Right lobe of liver (tissue), 6 donors: ENCODE measurements around the gene DNAL1. TPM values are rescaled to one million over a fixed set of nuclear protein-coding genes. Genes with fewer than 3 reads are reported as not detected.
A peak's percentile ranks its signal among the peaks of the same experiment; 100 is the strongest.
"Not testable (repeated sequence)": the region's sequence is repeated elsewhere in the genome, so short reads cannot be mapped to it uniquely, and the experiment has no call there.

Experiments
- ATAC-seq, 4 donors: fragments of 200-7000 bp; cut with Tn5 transposase; one replicate each; pipeline ENCODE4 v1.9.1; 2020; ENCODE audit warnings: mild to moderate bottlenecking in 4 of 4, moderate library complexity in 4 of 4
- DNase-seq, 3 donors: peaks; one replicate each; pipeline ENCODE4 v3.0.0-alpha.2; 2020
- H3K27ac ChIP-seq, 3 donors: fragments of 200-600 bp; one replicate each; pipeline ENCODE4 v1.8.0; 2022
- H3K27me3 ChIP-seq, 2 donors: fragments of 200-600 bp; one replicate each; pipeline ENCODE4 v1.8.0; 2022
- H3K36me3 ChIP-seq, 4 donors: fragments of 200-600 bp; sonication (generic) in 1 of 4; one replicate each; pipeline versions ENCODE4 v1.5.1 to v1.8.0; 2017 to 2022; ENCODE audit warnings: control low read depth in 1 of 4
- H3K4me1 ChIP-seq, 4 donors: fragments of 200-600 bp; sonication (generic) in 1 of 4; one replicate each; pipeline versions ENCODE4 v1.5.1 to v1.8.0; 2017 to 2022; ENCODE audit warnings: control low read depth in 1 of 4
- H3K4me3 ChIP-seq, 3 donors: fragments of 200-600 bp; one replicate each; pipeline ENCODE4 v1.8.0; 2022
- H3K9me3 ChIP-seq, 4 donors: fragments of 200-600 bp; sonication (generic) in 1 of 4; one replicate each; pipeline versions ENCODE4 v1.5.1 to v1.8.0; 2017 to 2022; ENCODE audit warnings: control low read depth in 1 of 4
- CTCF ChIP-seq, 4 donors: fragments of 200-600 bp in 3 of 4; fragments of 450-650 bp in 1 of 4; IDR thresholded peaks; one replicate each; pipeline versions ENCODE4 v1.5.1 to v1.8.0; 2016 to 2022; ENCODE audit warnings: antibody characterized with exemption in 4 of 4, mild to moderate bottlenecking in 2 of 4
- POLR2A ChIP-seq: fragments of 450-650 bp; IDR thresholded peaks from one replicate; pipeline ENCODE4 v1.6.1; 2017; ENCODE audit warnings: antibody characterized with exemption, mild to moderate bottlenecking
- WGBS: methylation state at CpG from one replicate; pipeline ENCODE4 v1.1.6; 2018; ENCODE audit warnings: low coverage, low lambda C conversion rate; ENCODE audit not compliant: insufficient coverage; ENCODE audit errors: missing lambda C conversion rate; 5-methylcytosine and 5-hydroxymethylcytosine counted together
- intact Hi-C, 2 donors: fragments of 100-400 bp; cut with DNase I; formaldehyde crosslinking; loops; one replicate each; pipeline versions ENCODE4 v1.11.2 to v1.14.1; 2022
- total RNA-seq, 6 experiments: library from RNA; depleted of rRNA in 2 of 6; stranded (reverse); fragments of >200 nt in 2 of 6; fragmentation: NEBNext Ultra II Directional in 3 of 6; extraction: Animal tissue kit (Norgen Biotek cat#: 25700) in 3 of 6; gene quantifications; one replicate each; pipeline versions ENCODE4 v1.1.0 to v1.2.4, GENCODE V29; 2016 to 2023
- donor health status: DM: no; HTN: yes; CAD: no.
- donor health status: DM: no; HTN: no; CAD: no.
- donor health status: DM: no; HTN: no; CAD: no.
- donor health status: DM: no; HTN: yes; CAD: no.
- donor health status: DM: no; HTN: yes; CAD: no.

Gene DNAL1
- total RNA-seq, 6 experiments from 2014 or later, result 2.7 to 5.7 (median 3.2) TPM

DNA sequence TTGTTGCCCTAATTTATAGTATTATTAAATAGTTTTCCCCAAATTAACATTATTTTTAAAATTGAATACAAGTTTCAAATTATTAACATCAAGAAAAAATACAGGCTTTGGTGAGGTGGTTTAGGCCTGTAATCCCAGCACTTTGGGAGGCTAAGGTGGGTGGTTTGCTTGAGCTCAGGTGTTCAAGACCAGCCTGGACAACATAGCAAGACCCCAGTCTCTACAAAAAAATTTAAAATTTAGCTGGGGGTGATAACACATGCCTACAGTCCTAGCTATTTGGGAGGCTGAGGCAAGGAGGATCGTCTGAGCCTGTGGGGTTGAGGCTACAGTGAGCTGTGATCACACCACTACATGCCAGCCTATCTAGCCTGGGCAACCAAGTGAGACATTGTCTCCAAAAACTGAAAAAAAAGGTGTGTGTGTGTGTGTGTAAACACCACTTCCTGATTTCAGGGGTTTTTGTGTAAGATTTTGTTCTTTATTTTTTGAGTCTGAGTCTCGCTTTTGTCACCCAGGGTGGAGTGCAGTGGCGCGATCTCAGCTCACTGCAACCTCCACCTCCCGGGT is 3.9 kb upstream of the DNAL1 start:
- 85% methylated on average over 4 of the region's 5 CpGs for WGBS
- Histone ChIP-seq H3K4me3 (no peak overlapping the region), H3K9me3 (no peaks in the 10 kb centered on the region), H3K4me1 (peaks cover 0 to 7% (median 3%) of the 10 kb centered on the region in 4 donors), H3K36me3 (no peaks in the 10 kb centered on the region), H3K27me3 (no peaks in the 10 kb centered on the region), H3K27ac (no peak overlapping the region)
- TF ChIP-seq POLR2A, result no peak
- TF ChIP-seq CTCF (IDR thresholded peaks at IDR 0.05), result no peak
- ATAC-seq (no peak), DNase-seq (no peak)
- intact Hi-C loops, result no loop called here

- 7% methylated on average over 7 of the region's 7 CpGs for WGBS
- Histone ChIP-seq H3K4me3 (peak overlapping the region; percentile 59 to 87 (median 81)), H3K27ac (peak overlapping the region in 1 of 3 donors; percentile 6), H3K36me3 (no peaks in the 10 kb centered on the region), H3K4me1 (peaks cover 0 to 7% (median 3%) of the 10 kb centered on the region in 4 donors), H3K9me3 (no peaks in the 10 kb centered on the region), H3K27me3 (no peaks in the 10 kb centered on the region)
- TF ChIP-seq CTCF (IDR thresholded peaks at IDR 0.05) (no peak), POLR2A (no peak)
- DNase-seq (no peak), ATAC-seq (no peak)
- intact Hi-C loops, result no loop called here
Observed at GRCh38 chr14:73645248-73645610, 443 bp downstream of the DNAL1 start.

GRCh38 chr14:73651005-73651404 is 6.2 kb downstream of the DNAL1 start:
- no peak overlapping the region for H3K27ac ChIP-seq
- H3K9me3 ChIP-seq, result no peaks in the 10 kb centered on the region
- intact Hi-C loops, result no loop called here
- DNase-seq, result no peak
- ATAC-seq, result no peak
- H3K27me3 ChIP-seq, result no peaks in the 10 kb centered on the region
- H3K36me3 ChIP-seq, result no peaks in the 10 kb centered on the region
- TF ChIP-seq CTCF (IDR thresholded peaks at IDR 0.05) (no peak), POLR2A (no peak)
- no peak overlapping the region for H3K4me3 ChIP-seq
- H3K4me1 ChIP-seq, result no peaks in the 10 kb centered on the region

- ATAC-seq (no peak), DNase-seq (no peak)
- no peak overlapping the region for H3K27ac ChIP-seq
- H3K4me3 ChIP-seq, result no peak overlapping the region
- intact Hi-C loops, result no loop called here
- H3K36me3 ChIP-seq, result no peaks in the 10 kb centered on the region
- no peaks in the 10 kb centered on the region for H3K9me3 ChIP-seq
- H3K27me3 ChIP-seq, result no peaks in the 10 kb centered on the region
- 82% methylated on average over 1 of the region's 1 CpG for WGBS
- no peak for TF ChIP-seq POLR2A
- TF ChIP-seq CTCF (IDR thresholded peaks at IDR 0.05), result no peak
- H3K4me1 ChIP-seq, result no peaks in the 10 kb centered on the region
Observed at GRCh38 chr14:73655851-73656250, 11.1 kb downstream of the DNAL1 start.

DNA sequence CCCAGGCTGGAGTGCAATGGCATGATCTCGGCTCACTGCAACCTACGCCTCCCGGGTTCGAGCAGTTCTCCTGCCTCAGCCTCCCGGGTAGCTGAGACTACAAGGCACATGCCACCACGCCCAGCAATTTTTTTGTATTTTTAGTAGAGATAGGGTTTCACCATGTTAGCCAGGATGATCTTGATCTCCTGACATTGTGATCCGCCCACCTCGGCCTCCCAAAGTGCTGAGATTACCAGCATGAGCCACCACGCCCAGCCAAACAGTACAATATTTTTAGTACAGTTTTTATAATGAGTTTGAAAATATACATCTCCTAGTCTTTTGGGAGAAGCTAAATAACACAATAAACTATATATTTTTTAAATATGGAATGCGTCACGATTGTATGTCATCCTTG is 14.4 kb downstream of the DNAL1 start:
- H3K27ac ChIP-seq, H3K4me1 ChIP-seq, H3K36me3 ChIP-seq, H3K9me3 ChIP-seq, DNase-seq, H3K4me3 ChIP-seq, ATAC-seq, intact Hi-C loops, H3K27me3 ChIP-seq: not testable (repeated sequence)
- WGBS, result 94% methylated on average over 11 of the region's 11 CpGs
